Gastrocnemius medialis (tissue), 4 donors: ENCODE measurements around the gene PLD5. TPM values are rescaled to one million over a fixed set of nuclear protein-coding genes. Genes with fewer than 3 reads are reported as not detected.
"Not testable (repeated sequence)": the region's sequence is repeated elsewhere in the genome, so short reads cannot be mapped to it uniquely, and the experiment has no call there.

Experiments used
- ATAC-seq, 2 donors: fragments of 150-250 bp; one replicate each; pipeline ENCODE4 v1.9.1; 2016
- DNase-seq, 2 donors: peaks; one replicate each; pipeline ENCODE4 v3.0.0-alpha.2; 2019
- H3K27ac ChIP-seq, 4 donors: fragments of 200-600 bp; sonication (generic); 1 replicate in 1 of 4; 2 replicates in 3 of 4; pipeline ENCODE4 v1.5.1; 2016 to 2018; ENCODE audit warnings: mild to moderate bottlenecking in 2 of 4, moderate library complexity in 1 of 4
- H3K27me3 ChIP-seq, 3 donors: fragments of 200-600 bp; sonication (generic) in 2 of 3; 1 replicate in 1 of 3; 2 replicates in 2 of 3; pipeline versions ENCODE4 v1.5.1 to v1.6.0; 2016 to 2019; ENCODE audit warnings: mild to moderate bottlenecking in 1 of 3, moderate library complexity in 1 of 3
- H3K36me3 ChIP-seq, 2 donors: fragments of 200-600 bp; sonication (generic) in 1 of 2; one replicate each; pipeline ENCODE4 v1.5.1; 2017 to 2018
- H3K4me1 ChIP-seq, 2 donors: fragments of 200-600 bp; sonication (generic) in 1 of 2; one replicate each; pipeline ENCODE4 v1.5.1; 2016 to 2017; ENCODE audit warnings: mild to moderate bottlenecking in 2 of 2
- H3K4me3 ChIP-seq, 4 donors: fragments of 200-600 bp; sonication (generic) in 3 of 4; 1 replicate in 1 of 4; 2 replicates in 3 of 4; pipeline ENCODE4 v1.5.1; 2016 to 2019; ENCODE audit warnings: mild to moderate bottlenecking in 2 of 4
- H3K9me3 ChIP-seq, 3 donors: fragments of 200-600 bp; sonication (generic) in 2 of 3; 1 replicate in 1 of 3; 2 replicates in 2 of 3; pipeline ENCODE4 v1.5.1; 2016 to 2019
- POLR2A ChIP-seq, 2 donors: fragments of 450-650 bp; IDR thresholded peaks; one replicate each; pipeline ENCODE4 v1.6.1; 2017; ENCODE audit warnings: antibody characterized with exemption in 2 of 2, mild to moderate bottlenecking in 2 of 2, moderate library complexity in 2 of 2
- in situ Hi-C, 4 donors: fragments of 200-750 bp; cut with MboI; loops; one replicate each; pipeline versions ENCODE4 v1.15.0 to v1.8.0; 2017; ENCODE audit warnings: low sequenced_read_pairs in 4 of 4
- intact Hi-C: fragments of 100-400 bp; cut with DNase I; formaldehyde crosslinking; loops from one replicate; pipeline ENCODE4 v1.15.1; 2023; ENCODE audit warnings: low total_unique reads
- total RNA-seq, 4 donors: library from RNA; depleted of rRNA; stranded (reverse); fragments of >200 nt; gene quantifications; one replicate each; pipeline versions ENCODE4 v1.1.0 to v1.2.3, GENCODE V29; 2016
- TF ChIP-seq, protein P1 (sequence below), 5 experiments: fragments of 450-650 bp in 3 of 5; fragments of 200-600 bp in 2 of 5; sonication (generic) in 2 of 5; IDR thresholded peaks in 4 of 5; conservative IDR thresholded peaks in 1 of 5; 1 replicate in 4 of 5; 2 replicates in 1 of 5; pipeline ENCODE4 v1.5.1; 2016 to 2019; ENCODE audit warnings: antibody characterized with exemption in 5 of 5, mild to moderate bottlenecking in 3 of 5, moderate library complexity in 3 of 5

Gene PLD5
- total RNA-seq, 4 donors from 2014 or later: 0.04 TPM; not detected in 3

DNA sequence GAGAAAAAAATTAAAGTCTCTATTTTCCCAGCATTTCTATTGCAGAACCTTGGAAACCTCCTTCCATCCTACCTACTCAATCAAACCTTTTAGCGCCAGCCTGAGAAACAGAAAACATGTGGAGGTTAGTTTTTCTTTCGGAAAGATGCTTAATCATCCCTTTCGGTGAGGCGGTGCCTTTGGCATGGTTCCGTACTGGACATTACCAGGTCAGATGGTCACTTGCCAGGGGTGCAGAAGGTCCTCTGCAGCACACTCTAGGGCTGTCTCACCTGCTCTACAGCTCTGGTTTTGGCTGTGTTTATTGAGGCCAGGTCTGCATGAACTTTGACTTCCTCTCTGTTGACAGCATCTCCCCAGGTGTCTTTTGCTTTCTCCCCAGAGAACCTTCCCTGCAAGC is 121.5 kb downstream of the PLD5 start:
- Histone ChIP-seq H3K27me3 (no peaks in the 10 kb centered on the region), H3K4me3 (no peak overlapping the region), H3K27ac (no peak overlapping the region), H3K4me1 (no peaks in the 10 kb centered on the region), H3K36me3 (no peaks in the 10 kb centered on the region), H3K9me3 (no peaks in the 10 kb centered on the region)
- intact Hi-C loops: no loop called here
- DNase-seq: no peak
- no peak for ATAC-seq
- in situ Hi-C loops: no loop called here
- no peak for TF ChIP-seq POLR2A (IDR thresholded peaks at IDR 0.05)
- TF ChIP-seq, protein P1, sequence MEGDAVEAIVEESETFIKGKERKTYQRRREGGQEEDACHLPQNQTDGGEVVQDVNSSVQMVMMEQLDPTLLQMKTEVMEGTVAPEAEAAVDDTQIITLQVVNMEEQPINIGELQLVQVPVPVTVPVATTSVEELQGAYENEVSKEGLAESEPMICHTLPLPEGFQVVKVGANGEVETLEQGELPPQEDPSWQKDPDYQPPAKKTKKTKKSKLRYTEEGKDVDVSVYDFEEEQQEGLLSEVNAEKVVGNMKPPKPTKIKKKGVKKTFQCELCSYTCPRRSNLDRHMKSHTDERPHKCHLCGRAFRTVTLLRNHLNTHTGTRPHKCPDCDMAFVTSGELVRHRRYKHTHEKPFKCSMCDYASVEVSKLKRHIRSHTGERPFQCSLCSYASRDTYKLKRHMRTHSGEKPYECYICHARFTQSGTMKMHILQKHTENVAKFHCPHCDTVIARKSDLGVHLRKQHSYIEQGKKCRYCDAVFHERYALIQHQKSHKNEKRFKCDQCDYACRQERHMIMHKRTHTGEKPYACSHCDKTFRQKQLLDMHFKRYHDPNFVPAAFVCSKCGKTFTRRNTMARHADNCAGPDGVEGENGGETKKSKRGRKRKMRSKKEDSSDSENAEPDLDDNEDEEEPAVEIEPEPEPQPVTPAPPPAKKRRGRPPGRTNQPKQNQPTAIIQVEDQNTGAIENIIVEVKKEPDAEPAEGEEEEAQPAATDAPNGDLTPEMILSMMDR (IDR thresholded peaks at IDR 0.05 in 4 of 5, conservative IDR thresholded peaks at IDR 0.05 in 1 of 5): no peak

DNA sequence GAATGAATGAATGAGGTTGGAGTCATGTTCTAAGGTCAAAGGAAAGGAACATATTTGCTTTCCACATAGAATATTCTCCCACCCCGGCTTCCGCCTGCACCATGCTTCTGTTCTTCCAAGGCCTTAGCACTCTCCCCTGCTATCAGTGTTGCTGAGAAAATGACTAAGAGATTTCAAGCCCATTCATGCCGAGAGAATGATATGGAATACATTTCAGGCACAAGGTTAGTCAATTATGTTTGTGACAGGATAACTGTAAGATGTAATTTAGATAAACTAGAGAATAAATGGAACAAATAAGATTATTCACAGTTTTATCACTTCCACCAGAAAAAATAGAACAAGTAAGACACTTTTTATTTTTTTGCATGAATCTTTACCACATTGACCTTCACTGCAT is 122.6 kb downstream of the PLD5 start:
- in situ Hi-C loops: no loop called here
- H3K9me3 ChIP-seq: no peaks in the 10 kb centered on the region
- no peaks in the 10 kb centered on the region for H3K4me1 ChIP-seq
- H3K27me3 ChIP-seq: no peaks in the 10 kb centered on the region
- no peak overlapping the region for H3K27ac ChIP-seq
- DNase-seq: no peak
- no peaks in the 10 kb centered on the region for H3K36me3 ChIP-seq
- H3K4me3 ChIP-seq: no peak overlapping the region
- TF ChIP-seq, protein P1 (IDR thresholded peaks at IDR 0.05 in 4 of 5, conservative IDR thresholded peaks at IDR 0.05 in 1 of 5): no peak
- no peak for TF ChIP-seq POLR2A (IDR thresholded peaks at IDR 0.05)
- no peak for ATAC-seq
- intact Hi-C loops: no loop called here

DNA sequence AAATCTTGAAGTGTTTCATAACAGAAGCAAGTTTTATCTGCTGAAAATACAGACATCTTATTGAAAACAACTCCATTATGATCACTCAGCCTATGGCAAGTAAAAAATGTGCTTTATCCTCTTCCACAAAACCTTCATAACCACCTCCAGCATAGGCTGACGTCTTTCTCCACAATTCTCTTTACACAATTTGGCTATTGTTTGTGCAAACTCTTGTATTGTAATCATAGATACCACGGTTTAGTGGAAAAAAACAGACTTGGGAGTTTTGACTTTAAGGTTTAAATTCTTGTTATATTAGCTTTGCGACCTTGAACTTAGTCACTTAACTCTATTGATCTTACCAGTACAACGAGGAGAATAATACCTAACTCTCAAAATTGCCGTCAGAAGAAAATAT is 126.1 kb downstream of the PLD5 start:
- H3K36me3 ChIP-seq: no peaks in the 10 kb centered on the region
- H3K27me3 ChIP-seq: no peaks in the 10 kb centered on the region
- no peak overlapping the region for H3K4me3 ChIP-seq
- H3K27ac ChIP-seq: no peak overlapping the region
- H3K4me1 ChIP-seq: no peaks in the 10 kb centered on the region
- intact Hi-C loops: no loop called here
- TF ChIP-seq, protein P1 (IDR thresholded peaks at IDR 0.05 in 4 of 5, conservative IDR thresholded peaks at IDR 0.05 in 1 of 5): no peak
- no peak for TF ChIP-seq POLR2A (IDR thresholded peaks at IDR 0.05)
- ATAC-seq (no peak), DNase-seq (no peak)
- H3K9me3 ChIP-seq: no peaks in the 10 kb centered on the region
- in situ Hi-C loops: no loop called here

DNA sequence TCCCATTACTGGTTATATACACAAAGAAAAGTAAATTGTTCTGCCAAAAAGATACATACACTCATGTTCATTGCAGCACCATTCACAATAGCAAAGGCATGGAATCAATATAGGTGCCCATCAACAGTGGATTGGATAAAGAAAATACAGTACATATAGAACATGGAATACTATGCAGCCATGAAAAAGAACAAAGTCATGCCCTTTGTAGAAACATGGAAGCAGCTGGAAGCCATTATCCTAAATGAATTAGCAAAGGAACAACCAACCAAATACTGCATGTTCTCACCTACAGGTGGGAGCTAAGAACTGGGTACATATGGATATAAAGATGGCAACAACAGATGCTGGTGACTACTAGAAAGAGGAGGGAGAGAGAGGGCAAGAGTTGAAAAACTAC is 132.6 kb downstream of the PLD5 start:
- Histone ChIP-seq H3K4me1 (no peaks in the 10 kb centered on the region), H3K27ac (no peak overlapping the region), H3K36me3 (no peaks in the 10 kb centered on the region), H3K9me3 (no peaks in the 10 kb centered on the region), H3K4me3 (no peak overlapping the region), H3K27me3 (no peaks in the 10 kb centered on the region)
- no peak for TF ChIP-seq POLR2A (IDR thresholded peaks at IDR 0.05)
- TF ChIP-seq, protein P1 (IDR thresholded peaks at IDR 0.05 in 4 of 5, conservative IDR thresholded peaks at IDR 0.05 in 1 of 5): no peak
- intact Hi-C loops (no loop called here), in situ Hi-C loops (no loop called here)
- no peak for DNase-seq
- no peak for ATAC-seq

DNA sequence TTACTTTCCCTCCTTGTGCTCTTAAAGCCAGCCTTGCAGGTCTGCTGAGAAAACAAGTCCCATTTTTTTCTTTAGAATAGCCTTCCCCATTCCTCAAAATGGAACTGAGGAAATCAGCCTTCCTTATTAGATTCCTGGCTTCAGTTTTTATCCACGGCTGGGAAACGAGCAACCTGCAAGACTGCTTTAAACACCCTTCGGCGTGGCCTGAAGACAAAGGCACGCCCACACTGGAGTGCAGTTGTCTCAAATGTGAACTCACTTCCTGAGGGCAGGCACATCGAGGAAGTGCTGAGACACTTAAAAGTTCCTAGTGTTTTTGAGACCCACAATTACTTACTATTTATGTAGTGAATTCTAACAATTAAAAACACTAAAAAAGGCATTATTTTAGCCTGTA is 148.4 kb downstream of the PLD5 start:
- in situ Hi-C loops, H3K4me3 ChIP-seq, H3K27me3 ChIP-seq, intact Hi-C loops, H3K27ac ChIP-seq, H3K36me3 ChIP-seq, H3K4me1 ChIP-seq, ATAC-seq, H3K9me3 ChIP-seq, DNase-seq: not testable (repeated sequence)

DNA sequence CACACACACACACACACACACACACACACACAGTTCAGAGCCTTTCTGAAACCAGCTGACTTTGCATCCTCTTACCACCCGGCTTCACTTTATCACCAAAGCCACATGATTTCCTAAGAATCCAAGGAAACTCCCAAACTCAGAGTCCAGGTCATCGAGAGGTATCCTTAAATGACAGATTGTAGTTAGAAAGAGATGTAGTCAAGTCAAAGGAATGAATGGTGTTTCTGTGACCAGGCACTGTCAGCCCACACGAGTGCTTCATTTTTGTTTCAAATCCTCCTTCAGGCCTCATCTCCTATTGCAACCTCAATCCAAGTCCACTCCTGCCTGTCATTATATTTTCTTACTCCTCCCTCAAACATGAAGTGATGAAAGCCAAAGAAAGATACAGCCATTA is 174.1 kb downstream of the PLD5 start:
- DNase-seq, intact Hi-C loops, H3K9me3 ChIP-seq, in situ Hi-C loops, H3K27me3 ChIP-seq, H3K4me3 ChIP-seq, ATAC-seq, H3K36me3 ChIP-seq, H3K27ac ChIP-seq, H3K4me1 ChIP-seq: not testable (repeated sequence)
